NB4 (cell line): Measurements from ENCODE around the gene CBFA2T3.

Source experiments
- DNase-seq: peaks from one replicate; pipeline ENCODE4 v3.0.0; 2010; ENCODE audit warnings: low read depth
- H3K4me3 ChIP-seq: one replicate; pipeline ENCODE4 v1.5.1; 2011; ENCODE audit warnings: mild to moderate bottlenecking, low read depth, low read length, moderate library complexity
- CTCF ChIP-seq: IDR thresholded peaks from one replicate; pipeline ENCODE4 v1.5.1; 2012; ENCODE audit warnings: low read depth, low read length
- MAX ChIP-seq: IDR thresholded peaks from 2 replicates; pipeline ENCODE4 v1.6.1; 2011; ENCODE audit warnings: low read depth, low read length
- MYC ChIP-seq: IDR thresholded peaks from 2 replicates; pipeline ENCODE4 v1.6.1; 2011; ENCODE audit warnings: low read depth, low read length
- POLR2A ChIP-seq: IDR thresholded peaks from 2 replicates; pipeline ENCODE4 v1.6.1; 2011; ENCODE audit warnings: mild to moderate bottlenecking; ENCODE audit not compliant: insufficient read length; ENCODE audit errors: extremely low read depth

CBFA2T3 gene

GRCh38 chr16:88930716-88931115, 46.3 kb downstream of the CBFA2T3 start:
- TF ChIP-seq MYC: no peak
- no peak for TF ChIP-seq POLR2A
- no peak for TF ChIP-seq CTCF
- no peak for TF ChIP-seq MAX
- DNase-seq: no peak
- H3K4me3 ChIP-seq: no peak overlapping the region

- no peak overlapping the region for H3K4me3 ChIP-seq
- DNase-seq: no peak
- TF ChIP-seq POLR2A: no peak
- TF ChIP-seq CTCF: no peak
- no peak for TF ChIP-seq MYC
- TF ChIP-seq MAX: no peak
These were observed 47.9 kb downstream of the CBFA2T3 start for GRCh38 chr16:88929091-88929445.

GRCh38 chr16:88928405-88929090, 48.5 kb downstream of the CBFA2T3 start:
- no peak overlapping the region for H3K4me3 ChIP-seq
- TF ChIP-seq MYC (no peak), POLR2A (no peak), CTCF (no peak), MAX (no peak)
- DNase-seq: no peak

GRCh38 chr16:88927661-88928060, 49.3 kb downstream of the CBFA2T3 start:
- no peak overlapping the region for H3K4me3 ChIP-seq
- TF ChIP-seq MAX (no peak), MYC (no peak), POLR2A (no peak), CTCF (no peak)
- no peak for DNase-seq

GRCh38 chr16:88927010-88927409, 50.0 kb downstream of the CBFA2T3 start:
- TF ChIP-seq CTCF (no peak), MYC (no peak), MAX (no peak), POLR2A (no peak)
- no peak for DNase-seq
- H3K4me3 ChIP-seq: no peak overlapping the region
